Spleen (tissue), 11 donors: Measurements from ENCODE around the gene MRPS30. TPM values are rescaled to one million over a fixed set of nuclear protein-coding genes. Genes with fewer than 3 reads are reported as not detected.
A peak's percentile ranks its signal among the peaks of the same experiment; 100 is the strongest.
"Not testable (repeated sequence)": the region's sequence is repeated elsewhere in the genome, so short reads cannot be mapped to it uniquely, and the experiment has no call there.

Source experiments
- DNase-seq: peaks from one replicate; pipeline ENCODE4 v3.0.0-alpha.2; 2020
- H3K27ac ChIP-seq, 8 donors: fragments of 200-600 bp; sonication (generic) in 7 of 8; 1 replicate in 4 of 8; 2 replicates in 4 of 8; pipeline versions ENCODE4 v1.5.0 to v1.8.0; 2016 to 2021; ENCODE audit warnings: inconsistent platforms in 4 of 8, mild to moderate bottlenecking in 4 of 8, moderate library complexity in 1 of 8
- H3K27me3 ChIP-seq, 7 donors: fragments of 200-600 bp; sonication (generic) in 6 of 7; replicated peaks in 1 of 7; 1 replicate in 4 of 7; 2 replicates in 3 of 7; pipeline versions ENCODE4 v1.5.0 to v1.8.0; 2016 to 2021; ENCODE audit warnings: inconsistent platforms in 3 of 7, mild to moderate bottlenecking in 1 of 7
- H3K36me3 ChIP-seq, 6 donors: fragments of 200-600 bp; sonication (generic) in 5 of 6; 1 replicate in 4 of 6; 2 replicates in 2 of 6; pipeline versions ENCODE4 v1.5.0 to v1.8.0; 2016 to 2021; ENCODE audit warnings: inconsistent platforms in 2 of 6
- H3K4me1 ChIP-seq, 6 donors: fragments of 200-600 bp; sonication (generic) in 5 of 6; 1 replicate in 3 of 6; 2 replicates in 3 of 6; pipeline versions ENCODE4 v1.5.0 to v1.8.0; 2016 to 2021; ENCODE audit warnings: inconsistent platforms in 3 of 6
- H3K4me3 ChIP-seq, 8 donors: fragments of 200-600 bp; sonication (generic) in 7 of 8; 1 replicate in 4 of 8; 2 replicates in 4 of 8; pipeline versions ENCODE4 v1.5.0 to v1.8.0; 2016 to 2021; ENCODE audit warnings: inconsistent platforms in 4 of 8, mild to moderate bottlenecking in 4 of 8, moderate library complexity in 2 of 8
- H3K9me3 ChIP-seq, 8 donors: fragments of 200-600 bp; sonication (generic) in 7 of 8; 1 replicate in 4 of 8; 2 replicates in 4 of 8; pipeline versions ENCODE4 v1.5.0 to v1.8.0; 2016 to 2021; ENCODE audit warnings: inconsistent platforms in 4 of 8
- POLR2A ChIP-seq, 3 donors: fragments of 450-650 bp; IDR thresholded peaks; one replicate each; pipeline ENCODE4 v1.5.1; 2017; ENCODE audit warnings: antibody characterized with exemption in 3 of 3, mild to moderate bottlenecking in 1 of 3
- POLR2AphosphoS5 ChIP-seq, 3 donors: sonication (generic); formaldehyde crosslinking; IDR thresholded peaks; one replicate each; pipeline ENCODE4 v1.5.1; 2017; ENCODE audit warnings: antibody characterized with exemption in 3 of 3
- whole genome bisulfite sequencing, 5 donors: extraction: QIAGEN DNeasy Blood & Tissue Kit in 3 of 5; methylation state at CpG; one replicate each; pipeline versions ENCODE4 v1.1.5 to v1.1.7; 2013 to 2018; 5-methylcytosine and 5-hydroxymethylcytosine counted together
- intact Hi-C: fragments of 100-400 bp; cut with DNase I; formaldehyde crosslinking; loops from one replicate; pipeline ENCODE4 v1.15.0; 2023; ENCODE audit warnings: low total_unique reads
- polyA plus RNA-seq, 3 donors: library from polyadenylated mRNA; stranded (reverse); fragments of 200-250 nt; gene quantifications; one replicate each; pipeline ENCODE4 v1.2.1, GENCODE V29; 2013
- total RNA-seq, 7 donors: library from RNA; depleted of rRNA in 3 of 7; stranded (reverse); fragments of >200 nt in 3 of 7; fragmentation: NEBNext Ultra II Directional in 4 of 7; extraction: Animal tissue kit (Norgen Biotek cat#: 25700) in 4 of 7; gene quantifications; one replicate each; pipeline versions ENCODE4 v1.1.0 to v1.2.1, GENCODE V29; 2016 to 2021
- TF ChIP-seq, protein P1 (sequence below), 11 experiments: fragments of 200-600 bp in 7 of 11; fragments of 450-650 bp in 4 of 11; sonication (generic) in 4 of 11; IDR thresholded peaks in 8 of 11; conservative IDR thresholded peaks in 3 of 11; 1 replicate in 7 of 11; 2 replicates in 4 of 11; pipeline versions ENCODE4 v1.4.0 to v1.8.0; 2016 to 2021; ENCODE audit warnings: antibody characterized with exemption in 11 of 11, inconsistent platforms in 4 of 11, mild to moderate bottlenecking in 1 of 11
- donor health status: healthy with polysubstance abuse.
- donor health status: DM: no; HTN: no; CAD: no; lungs with moderate emphysema.
- donor health status: DM: no; HTN: no; CAD: no.
- donor health status: Bipolar disorder and iron deficiency.
- donor health status: healthy.
- donor health status: DM: no; HTN: no; CAD: no.
- donor health status: DM: yes; HTN: yes; CAD: no.

The MRPS30 gene
- total and polyA plus RNA-seq, 10 donors = 18.2 to 75.5 (median 33.0) TPM

DNA sequence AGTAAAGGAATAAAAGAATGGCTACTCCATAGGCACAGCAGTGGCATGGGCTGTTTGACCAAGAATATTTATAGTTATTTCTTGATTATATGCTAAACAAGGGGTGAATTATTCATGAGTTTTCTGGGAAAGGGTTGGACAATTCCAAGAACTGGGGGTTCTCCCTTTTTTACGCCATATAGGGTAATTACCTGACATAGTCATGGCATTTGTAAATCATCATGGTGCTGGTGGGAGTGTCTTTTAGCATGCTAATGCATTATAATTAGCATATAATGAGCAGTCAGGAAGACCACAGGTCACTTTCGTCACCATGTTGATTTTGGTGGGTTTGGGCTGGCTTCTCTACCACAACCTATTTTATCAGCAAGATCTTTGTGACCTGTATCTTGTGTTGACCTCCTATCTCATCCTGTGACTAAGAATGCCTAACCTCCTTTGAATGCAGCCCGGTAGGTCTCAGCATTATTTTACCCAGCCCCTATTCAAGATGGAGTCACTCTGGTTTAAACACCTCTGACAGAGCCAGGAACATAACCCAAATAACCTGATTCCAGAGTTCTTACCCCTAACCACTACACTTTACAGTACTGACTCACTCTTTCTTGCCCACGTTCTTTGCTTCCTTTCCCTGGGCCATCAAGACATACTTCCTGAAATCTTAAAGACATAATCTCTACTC lies 25.0 kb upstream of the MRPS30 start:
- H3K27ac ChIP-seq = no peak overlapping the region
- H3K4me1 ChIP-seq = no peaks in the 10 kb centered on the region
- H3K36me3 ChIP-seq = no peaks in the 10 kb centered on the region
- DNase-seq = no peak
- no peak overlapping the region for H3K4me3 ChIP-seq
- intact Hi-C loops = no loop called here
- H3K27me3 ChIP-seq = no peaks in the 10 kb centered on the region
- WGBS, 5 donors = 83 to 89% (median 84%) methylated on average over 4 of the region's 4 CpGs
- H3K9me3 ChIP-seq = peaks cover 0 to 29% (median 13%) of the 10 kb centered on the region in 8 donors
- TF ChIP-seq, protein P1, sequence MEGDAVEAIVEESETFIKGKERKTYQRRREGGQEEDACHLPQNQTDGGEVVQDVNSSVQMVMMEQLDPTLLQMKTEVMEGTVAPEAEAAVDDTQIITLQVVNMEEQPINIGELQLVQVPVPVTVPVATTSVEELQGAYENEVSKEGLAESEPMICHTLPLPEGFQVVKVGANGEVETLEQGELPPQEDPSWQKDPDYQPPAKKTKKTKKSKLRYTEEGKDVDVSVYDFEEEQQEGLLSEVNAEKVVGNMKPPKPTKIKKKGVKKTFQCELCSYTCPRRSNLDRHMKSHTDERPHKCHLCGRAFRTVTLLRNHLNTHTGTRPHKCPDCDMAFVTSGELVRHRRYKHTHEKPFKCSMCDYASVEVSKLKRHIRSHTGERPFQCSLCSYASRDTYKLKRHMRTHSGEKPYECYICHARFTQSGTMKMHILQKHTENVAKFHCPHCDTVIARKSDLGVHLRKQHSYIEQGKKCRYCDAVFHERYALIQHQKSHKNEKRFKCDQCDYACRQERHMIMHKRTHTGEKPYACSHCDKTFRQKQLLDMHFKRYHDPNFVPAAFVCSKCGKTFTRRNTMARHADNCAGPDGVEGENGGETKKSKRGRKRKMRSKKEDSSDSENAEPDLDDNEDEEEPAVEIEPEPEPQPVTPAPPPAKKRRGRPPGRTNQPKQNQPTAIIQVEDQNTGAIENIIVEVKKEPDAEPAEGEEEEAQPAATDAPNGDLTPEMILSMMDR (IDR thresholded peaks at IDR 0.05 in 8 of 11, conservative IDR thresholded peaks at IDR 0.05 in 3 of 11) = no peak
- TF ChIP-seq POLR2AphosphoS5 (IDR thresholded peaks at IDR 0.05) (no peak), POLR2A (IDR thresholded peaks at IDR 0.05) (no peak)

GRCh38 chr5:44787731-44788130 lies 21.0 kb upstream of the MRPS30 start:
- no peaks in the 10 kb centered on the region for H3K36me3 ChIP-seq
- H3K4me1 ChIP-seq = no peaks in the 10 kb centered on the region
- TF ChIP-seq, protein P1 (IDR thresholded peaks at IDR 0.05 in 8 of 11, conservative IDR thresholded peaks at IDR 0.05 in 3 of 11) = no peak
- TF ChIP-seq POLR2A (IDR thresholded peaks at IDR 0.05) = no peak
- no peak for TF ChIP-seq POLR2AphosphoS5 (IDR thresholded peaks at IDR 0.05)
- DNase-seq = no peak
- intact Hi-C loops = no loop called here
- WGBS, 5 donors = 76 to 96% (median 92%) methylated on average over 3 of the region's 3 CpGs
- H3K27me3 ChIP-seq = no peaks in the 10 kb centered on the region
- no peak overlapping the region for H3K27ac ChIP-seq
- no peak overlapping the region for H3K4me3 ChIP-seq
- H3K9me3 ChIP-seq = peaks cover 0 to 39% (median 22%) of the 10 kb centered on the region in 8 donors

DNA sequence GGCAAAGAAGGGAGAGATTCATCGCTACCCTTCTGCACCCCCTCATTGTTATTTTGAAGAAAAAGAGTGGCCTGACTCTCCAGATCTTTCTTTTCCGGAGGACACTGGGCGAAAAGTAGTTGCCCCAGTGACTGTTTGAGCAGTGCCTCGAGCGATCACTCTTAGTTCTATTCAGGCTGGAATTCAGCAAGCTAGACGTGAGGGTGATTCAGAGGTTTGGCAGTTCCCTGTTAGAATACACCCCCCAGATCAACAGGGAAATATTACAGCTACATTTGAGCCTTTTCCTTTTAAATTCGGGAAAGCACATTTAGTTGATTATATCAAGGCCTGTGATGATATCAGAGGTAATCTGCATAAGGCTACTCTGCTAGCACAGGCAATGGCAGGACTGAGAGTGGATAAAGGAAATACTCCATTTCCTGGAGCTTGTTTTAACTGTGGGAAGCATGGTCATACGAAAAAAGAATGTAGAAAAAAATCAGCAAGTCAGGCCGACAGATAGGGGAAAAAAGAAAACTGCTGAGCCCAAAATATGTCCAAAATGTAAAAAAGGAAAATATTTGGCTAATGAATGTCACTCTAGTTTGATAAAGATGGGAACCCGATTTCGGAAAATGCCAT lies 19.3 kb upstream of the MRPS30 start:
- WGBS, 5 donors = 70 to 85% (median 78%) methylated on average over 11 of the region's 11 CpGs
- peak overlapping the region in 6 of 8 donors; percentile 7 to 63 (median 32) for H3K27ac ChIP-seq
- DNase-seq, H3K4me3 ChIP-seq, H3K36me3 ChIP-seq, intact Hi-C loops, H3K27me3 ChIP-seq, H3K4me1 ChIP-seq: not testable (repeated sequence)
- H3K9me3 ChIP-seq = peaks cover 0 to 57% (median 39%) of the 10 kb centered on the region in 8 donors

- intact Hi-C loops, DNase-seq, H3K4me1 ChIP-seq, H3K36me3 ChIP-seq, H3K4me3 ChIP-seq, H3K27ac ChIP-seq, H3K27me3 ChIP-seq: not testable (repeated sequence)
- peaks cover 0 to 68% (median 54%) of the 10 kb centered on the region in 8 donors for H3K9me3 ChIP-seq
- 89 to 95% (median 94%) methylated on average over 8 of the region's 8 CpGs for WGBS, 5 donors
These were observed 16.6 kb upstream of the MRPS30 start for GRCh38 chr5:44792031-44792673.

- H3K36me3 ChIP-seq = peaks cover 0 to 6% (median 0%) of the 10 kb centered on the region in 6 donors
- no peak overlapping the region for H3K4me3 ChIP-seq
- no peak for DNase-seq
- 92 to 100% (median 95%) methylated on average over 1 of the region's 1 CpG for WGBS, 5 donors
- H3K9me3 ChIP-seq = peaks cover 0 to 56% (median 48%) of the 10 kb centered on the region in 8 donors
- H3K27ac ChIP-seq = no peak overlapping the region
- TF ChIP-seq, protein P1 (IDR thresholded peaks at IDR 0.05 in 8 of 11, conservative IDR thresholded peaks at IDR 0.05 in 3 of 11) = no peak
- TF ChIP-seq POLR2AphosphoS5 (IDR thresholded peaks at IDR 0.05) (no peak), POLR2A (IDR thresholded peaks at IDR 0.05) (no peak)
- no peaks in the 10 kb centered on the region for H3K27me3 ChIP-seq
- H3K4me1 ChIP-seq = no peaks in the 10 kb centered on the region
- intact Hi-C loops = no loop called here
These were observed 14.4 kb upstream of the MRPS30 start for GRCh38 chr5:44794371-44794770.
